ENCODE results near the gene KATNBL1.

GRCh38 chr15:34107315-34107714, 102.6 kb downstream of the KATNBL1 start:
- TF ChIP-seq CTCF (IDR thresholded peaks at IDR 0.05) (no peak), POLR2A (IDR thresholded peaks at IDR 0.05) (no peak), POLR2AphosphoS5 (IDR thresholded peaks at IDR 0.05) (no peak), EP300 (IDR thresholded peaks at IDR 0.05) (no peak)

Data from suprapubic skin (tissue), 4 donors.